Measurements from ENCODE around the gene IL17F. TPM values are rescaled to one million over a fixed set of nuclear protein-coding genes. Genes with fewer than 3 reads are reported as not detected.

Gene IL17F
- total RNA-seq, 4 donors from 2014 or later: not detected

GRCh38 chr6:52260634-52261033 is 16.3 kb upstream of the IL17F start:
- TF ChIP-seq, protein P1, sequence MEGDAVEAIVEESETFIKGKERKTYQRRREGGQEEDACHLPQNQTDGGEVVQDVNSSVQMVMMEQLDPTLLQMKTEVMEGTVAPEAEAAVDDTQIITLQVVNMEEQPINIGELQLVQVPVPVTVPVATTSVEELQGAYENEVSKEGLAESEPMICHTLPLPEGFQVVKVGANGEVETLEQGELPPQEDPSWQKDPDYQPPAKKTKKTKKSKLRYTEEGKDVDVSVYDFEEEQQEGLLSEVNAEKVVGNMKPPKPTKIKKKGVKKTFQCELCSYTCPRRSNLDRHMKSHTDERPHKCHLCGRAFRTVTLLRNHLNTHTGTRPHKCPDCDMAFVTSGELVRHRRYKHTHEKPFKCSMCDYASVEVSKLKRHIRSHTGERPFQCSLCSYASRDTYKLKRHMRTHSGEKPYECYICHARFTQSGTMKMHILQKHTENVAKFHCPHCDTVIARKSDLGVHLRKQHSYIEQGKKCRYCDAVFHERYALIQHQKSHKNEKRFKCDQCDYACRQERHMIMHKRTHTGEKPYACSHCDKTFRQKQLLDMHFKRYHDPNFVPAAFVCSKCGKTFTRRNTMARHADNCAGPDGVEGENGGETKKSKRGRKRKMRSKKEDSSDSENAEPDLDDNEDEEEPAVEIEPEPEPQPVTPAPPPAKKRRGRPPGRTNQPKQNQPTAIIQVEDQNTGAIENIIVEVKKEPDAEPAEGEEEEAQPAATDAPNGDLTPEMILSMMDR (IDR thresholded peaks at IDR 0.05; ENCODE audit: low read depth): no peak

DNA sequence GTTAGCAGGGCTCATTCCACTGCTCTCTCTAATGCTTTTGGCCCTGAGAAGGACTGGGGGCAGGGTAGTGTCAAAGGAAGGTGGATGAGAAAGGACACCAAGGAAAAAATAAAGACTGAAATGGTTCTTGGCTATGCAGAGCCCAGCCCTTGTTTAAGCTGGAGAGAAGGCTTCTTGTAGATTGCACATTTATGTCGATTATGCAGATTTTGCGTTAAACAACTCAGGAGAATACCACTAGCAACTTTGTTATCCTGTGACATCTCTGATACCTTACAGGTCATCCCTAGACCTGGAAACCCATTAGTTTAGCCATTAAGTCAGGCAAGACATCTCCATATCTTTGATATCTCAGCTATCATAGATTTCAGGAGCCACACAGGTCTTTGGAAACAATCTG is 11.1 kb upstream of the IL17F start:
- TF ChIP-seq, protein P1 (IDR thresholded peaks at IDR 0.05; ENCODE audit: low read depth): no peak

DNA sequence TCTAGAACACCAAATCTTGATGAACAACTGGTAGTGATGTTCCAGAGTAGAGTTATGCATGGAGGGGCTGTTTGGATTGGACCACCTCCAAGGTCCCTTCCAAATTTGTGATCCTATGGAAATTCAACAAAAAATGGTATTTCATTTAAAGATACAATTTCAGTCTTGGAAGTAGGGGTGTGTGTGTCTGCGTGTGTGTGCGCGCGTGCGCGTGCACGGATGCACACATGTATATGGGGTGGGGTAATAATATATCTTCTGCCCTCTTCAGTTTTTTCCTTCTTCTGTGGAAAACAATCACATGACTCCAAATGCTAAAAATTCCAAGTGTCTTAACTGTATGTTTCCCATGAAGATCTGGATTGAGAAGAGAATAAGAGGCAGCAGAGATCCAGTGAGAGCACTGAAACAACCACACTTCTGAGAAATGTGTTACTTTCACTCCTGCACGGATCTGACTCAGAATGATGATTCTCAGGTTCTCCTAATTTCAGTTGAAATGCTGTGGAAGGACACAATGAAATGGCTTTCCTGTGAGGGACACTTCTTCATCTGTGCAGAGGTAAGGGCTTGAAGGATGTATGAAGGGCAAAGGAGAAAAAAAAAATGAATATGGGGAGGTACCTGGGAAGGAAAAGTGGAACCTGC is 10.6 kb upstream of the IL17F start:
- TF ChIP-seq, protein P1 (IDR thresholded peaks at IDR 0.05; ENCODE audit: low read depth): no peak

DNA sequence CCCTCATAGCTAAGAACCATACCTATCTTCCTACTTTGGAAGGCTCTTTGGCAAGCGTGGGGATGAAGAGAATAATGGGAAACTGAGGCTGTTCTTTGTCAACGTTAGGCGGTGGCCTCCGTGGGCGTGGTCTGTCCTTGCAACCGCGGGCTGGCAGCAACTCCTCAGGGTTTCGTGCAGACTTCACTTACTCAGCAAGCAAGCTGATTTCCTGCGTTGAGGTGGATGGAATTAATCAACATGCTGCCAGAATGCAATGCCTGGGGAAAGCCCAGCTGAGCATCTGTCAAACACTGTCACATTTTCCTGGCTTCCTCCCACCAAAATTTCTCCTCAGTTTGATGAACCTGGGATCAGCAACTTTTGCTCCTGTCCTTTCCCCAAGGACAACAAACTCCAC is 9.2 kb upstream of the IL17F start:
- TF ChIP-seq, protein P1 (IDR thresholded peaks at IDR 0.05; ENCODE audit: low read depth): no peak

DNA sequence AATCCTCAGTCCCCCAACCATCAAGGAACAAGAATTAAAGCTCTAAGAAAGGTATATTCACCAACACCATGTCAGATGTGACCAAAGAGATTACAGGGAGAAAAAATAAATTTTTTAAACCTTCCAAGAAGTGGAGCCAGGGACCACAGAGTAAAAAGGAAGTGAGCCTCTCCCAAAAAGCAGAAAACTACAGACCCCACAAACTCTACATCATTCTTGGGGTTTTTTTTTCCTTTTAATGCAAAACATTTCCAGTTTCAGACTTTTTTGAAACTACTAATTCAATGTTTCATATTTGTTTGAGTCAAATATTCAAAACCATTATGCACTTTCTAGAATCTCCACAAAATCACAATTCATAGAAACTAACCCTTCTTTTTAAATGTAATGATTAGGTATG is 6.8 kb upstream of the IL17F start:
- TF ChIP-seq, protein P1 (IDR thresholded peaks at IDR 0.05; ENCODE audit: low read depth): no peak

GRCh38 chr6:52249078-52249477 is 4.8 kb upstream of the IL17F start:
- TF ChIP-seq, protein P1 (IDR thresholded peaks at IDR 0.05; ENCODE audit: low read depth): no peak

- TF ChIP-seq, protein P1 (IDR thresholded peaks at IDR 0.05; ENCODE audit: low read depth): no peak
These were observed 1.1 kb upstream of the IL17F start for GRCh38 chr6:52245425-52245824.

Measured in subcutaneous adipose tissue (tissue), 4 donors.